Thyroid gland (tissue), 4 donors: ENCODE data around the gene PRMT7.

Experiments used
- POLR2A ChIP-seq, 2 donors: fragments of 450-650 bp; IDR thresholded peaks; one replicate each; pipeline ENCODE4 v1.6.1; 2017; ENCODE audit warnings: antibody characterized with exemption in 2 of 2, mild to moderate bottlenecking in 2 of 2, moderate library complexity in 1 of 2
- TF ChIP-seq, protein P1 (sequence below), 6 experiments: fragments of 200-600 bp in 3 of 6; fragments of 450-650 bp in 3 of 6; sonication (generic) in 3 of 6; IDR thresholded peaks; one replicate each; pipeline ENCODE4 v1.5.1; 2016 to 2019; ENCODE audit warnings: antibody characterized with exemption in 6 of 6, mild to moderate bottlenecking in 2 of 6, inconsistent platforms in 1 of 6, moderate library complexity in 1 of 6

DNA sequence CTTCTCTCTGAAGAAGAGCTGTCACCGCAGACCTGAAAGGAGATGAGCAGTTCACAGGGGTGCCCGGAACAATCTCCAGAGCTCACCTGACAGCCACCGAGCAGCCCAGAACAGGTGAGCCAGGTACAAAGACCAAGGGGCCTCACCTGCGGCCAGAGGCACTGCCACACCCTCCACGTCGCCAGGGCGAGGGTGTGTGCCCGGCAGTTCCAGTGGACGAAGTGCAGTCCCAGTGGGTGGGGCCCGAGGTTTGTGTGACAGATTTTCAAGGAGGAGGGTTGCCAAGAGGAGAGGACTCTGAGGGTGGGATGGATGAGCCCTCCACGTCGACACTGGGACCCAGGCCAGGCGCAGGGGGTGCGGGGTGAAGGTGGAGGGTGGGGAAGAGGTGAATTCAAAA, 75.8 kb downstream of the PRMT7 start:
- TF ChIP-seq, protein P1, sequence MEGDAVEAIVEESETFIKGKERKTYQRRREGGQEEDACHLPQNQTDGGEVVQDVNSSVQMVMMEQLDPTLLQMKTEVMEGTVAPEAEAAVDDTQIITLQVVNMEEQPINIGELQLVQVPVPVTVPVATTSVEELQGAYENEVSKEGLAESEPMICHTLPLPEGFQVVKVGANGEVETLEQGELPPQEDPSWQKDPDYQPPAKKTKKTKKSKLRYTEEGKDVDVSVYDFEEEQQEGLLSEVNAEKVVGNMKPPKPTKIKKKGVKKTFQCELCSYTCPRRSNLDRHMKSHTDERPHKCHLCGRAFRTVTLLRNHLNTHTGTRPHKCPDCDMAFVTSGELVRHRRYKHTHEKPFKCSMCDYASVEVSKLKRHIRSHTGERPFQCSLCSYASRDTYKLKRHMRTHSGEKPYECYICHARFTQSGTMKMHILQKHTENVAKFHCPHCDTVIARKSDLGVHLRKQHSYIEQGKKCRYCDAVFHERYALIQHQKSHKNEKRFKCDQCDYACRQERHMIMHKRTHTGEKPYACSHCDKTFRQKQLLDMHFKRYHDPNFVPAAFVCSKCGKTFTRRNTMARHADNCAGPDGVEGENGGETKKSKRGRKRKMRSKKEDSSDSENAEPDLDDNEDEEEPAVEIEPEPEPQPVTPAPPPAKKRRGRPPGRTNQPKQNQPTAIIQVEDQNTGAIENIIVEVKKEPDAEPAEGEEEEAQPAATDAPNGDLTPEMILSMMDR (IDR thresholded peaks at IDR 0.05): no peak
- no peak for TF ChIP-seq POLR2A (IDR thresholded peaks at IDR 0.05)
